G401 (cell line): Measurements from ENCODE around the gene CTRL. TPM values are rescaled to one million over a fixed set of nuclear protein-coding genes. Genes with fewer than 3 reads are reported as not detected.
A peak's percentile ranks its signal among the peaks of the same experiment; 100 is the strongest.
"Not testable (repeated sequence)": the region's sequence is repeated elsewhere in the genome, so short reads cannot be mapped to it uniquely, and the experiment has no call there.

Experiments
- DNase-seq: peaks from one replicate; pipeline ENCODE4 v3.0.0-alpha.2; 2015; ENCODE audit warnings: low spot score
- in situ Hi-C: cut with HindIII; loops from 2 replicates; pipeline ENCODE4 v1.10.0; 2016; ENCODE audit warnings: low sequenced_read_pairs, mixed read lengths
- total RNA-seq: library from RNA; depleted of rRNA; stranded (reverse); fragments of >200 nt; shearing (Covaris generic); gene quantifications from 2 replicates; pipeline ENCODE4 v1.2.3, GENCODE V29; 2014

The CTRL gene
- total RNA-seq, 1 experiment from 2014 or later, result not detected

- in situ Hi-C loops, result no loop called here
- no peak for DNase-seq
Observed at GRCh38 chr16:67943256-67943618, 11.6 kb upstream of the CTRL start.

GRCh38 chr16:67942510-67943255, 11.0 kb upstream of the CTRL start:
- in situ Hi-C loops, result no loop called here
- no peak for DNase-seq

- in situ Hi-C loops, result no loop called here
- DNase-seq, result peak; percentile 54
Observed at GRCh38 chr16:67942200-67942509, 10.5 kb upstream of the CTRL start.

GRCh38 chr16:67941469-67942199, 10.0 kb upstream of the CTRL start:
- DNase-seq, result no peak
- in situ Hi-C loops, result no loop called here

GRCh38 chr16:67940446-67941089, 8.9 kb upstream of the CTRL start:
- in situ Hi-C loops, result no loop called here
- no peak for DNase-seq

- no peak for DNase-seq
- in situ Hi-C loops, result no loop called here
Observed at GRCh38 chr16:67939507-67940445, 8.1 kb upstream of the CTRL start.

GRCh38 chr16:67937713-67938112, 6.1 kb upstream of the CTRL start:
- in situ Hi-C loops, DNase-seq: not testable (repeated sequence)

GRCh38 chr16:67936880-67937605, 5.4 kb upstream of the CTRL start:
- peak; percentile 48 for DNase-seq
- in situ Hi-C loops, result no loop called here

GRCh38 chr16:67936124-67936879, 4.6 kb upstream of the CTRL start, which contains the start of gene PSMB10:
TSS of gene PSMB10 (minus strand) at chr16:67936850. CDS start at chr16:67936749, 101 bp downstream.
- peak; percentile 40 for DNase-seq
- in situ Hi-C loops, result no loop called here

- in situ Hi-C loops, result no loop called here
Observed at GRCh38 chr16:67935402-67936123, 3.9 kb upstream of the CTRL start.

GRCh38 chr16:67935101-67935401, 3.4 kb upstream of the CTRL start:
- DNase-seq, result peak; percentile 31
- in situ Hi-C loops, result no loop called here

More at GRCh38 chr16:67935402-67936123, 3.9 kb upstream of the CTRL start:
- DNase-seq, result peak; percentile 99

- no peak for DNase-seq
- in situ Hi-C loops, result no loop called here
Observed at GRCh38 chr16:67934306-67935100, 2.8 kb upstream of the CTRL start.

- DNase-seq, result no peak
- in situ Hi-C loops, result no loop called here
Observed at GRCh38 chr16:67933805-67934204, 2.1 kb upstream of the CTRL start.

- DNase-seq, result no peak
- in situ Hi-C loops, result no loop called here
Observed at GRCh38 chr16:67932462-67932840, 789 bp upstream of the CTRL start.

GRCh38 chr16:67930678-67931211, 917 bp downstream of the CTRL start:
- in situ Hi-C loops, result no loop called here

GRCh38 chr16:67930191-67930590, 1.5 kb downstream of the CTRL start:
- in situ Hi-C loops, result no loop called here
- no peak for DNase-seq

More at GRCh38 chr16:67930678-67931211, 917 bp downstream of the CTRL start:
- no peak for DNase-seq
